Rectal smooth muscle tissue (tissue), 1 donor: ENCODE measurements around the gene NKAP.
"Not testable (repeated sequence)": the region's sequence is repeated elsewhere in the genome, so short reads cannot be mapped to it uniquely, and the experiment has no call there.

Source experiments
- H3K27ac ChIP-seq: one replicate; pipeline ENCODE4 v1.7.0; 2013; ENCODE audit warnings: low read depth, low read length, inconsistent platforms
- H3K27me3 ChIP-seq: one replicate; pipeline ENCODE4 v1.7.0; 2013; ENCODE audit warnings: low read length; ENCODE audit not compliant: control insufficient read depth, insufficient read depth
- H3K36me3 ChIP-seq: one replicate; pipeline ENCODE4 v1.7.0; 2013; ENCODE audit warnings: low read length; ENCODE audit not compliant: control insufficient read depth, insufficient read depth
- H3K4me1 ChIP-seq: one replicate; pipeline ENCODE4 v1.7.0; 2013; ENCODE audit warnings: low read length; ENCODE audit not compliant: control insufficient read depth, insufficient read depth
- H3K4me3 ChIP-seq: one replicate; pipeline ENCODE4 v1.7.0; 2013; ENCODE audit warnings: low read length
- H3K9ac ChIP-seq: one replicate; pipeline ENCODE4 v1.7.0; 2013; ENCODE audit warnings: low read length

Gene NKAP

DNA sequence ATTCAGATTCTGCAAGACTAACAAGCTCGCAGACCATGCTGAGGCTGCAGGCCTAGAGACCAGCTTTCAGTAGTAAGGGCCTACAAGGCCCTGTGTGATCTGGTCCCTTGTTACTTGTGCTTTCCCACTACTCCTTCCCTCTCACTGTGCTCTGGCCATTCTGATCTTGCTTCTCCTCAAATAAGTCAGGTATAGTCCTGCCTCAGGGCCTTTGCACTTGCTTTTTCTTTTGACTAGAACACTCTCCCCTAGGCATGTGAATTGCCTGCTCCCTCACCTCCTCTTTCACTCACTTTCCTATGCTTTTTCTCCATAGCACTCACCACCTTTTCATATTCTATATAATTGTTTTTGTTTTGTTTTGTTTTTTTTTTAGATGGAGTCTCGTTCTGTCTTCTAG, 25.7 kb downstream of the NKAP start:
- H3K36me3 ChIP-seq = no peaks in the 10 kb centered on the region
- H3K9ac ChIP-seq = no peak overlapping the region
- no peaks in the 10 kb centered on the region for H3K27me3 ChIP-seq
- no peak overlapping the region for H3K27ac ChIP-seq
- H3K4me1 ChIP-seq = no peaks in the 10 kb centered on the region
- no peak overlapping the region for H3K4me3 ChIP-seq

- no peaks in the 10 kb centered on the region for H3K36me3 ChIP-seq
These were observed 27.2 kb downstream of the NKAP start for GRCh38 chrX:119916310-119916709.

GRCh38 chrX:119900976-119901375, 42.6 kb downstream of the NKAP start:
- Histone ChIP-seq H3K27me3 (no peaks in the 10 kb centered on the region), H3K36me3 (no peaks in the 10 kb centered on the region), H3K4me3 (no peak overlapping the region), H3K9ac (no peak overlapping the region), H3K4me1 (no peaks in the 10 kb centered on the region), H3K27ac (no peak overlapping the region)

More at GRCh38 chrX:119916310-119916709, 27.2 kb downstream of the NKAP start:
- H3K27ac ChIP-seq = no peak overlapping the region
- H3K27me3 ChIP-seq = no peaks in the 10 kb centered on the region
- no peaks in the 10 kb centered on the region for H3K4me1 ChIP-seq
- H3K9ac ChIP-seq = no peak overlapping the region
- H3K4me3 ChIP-seq = no peak overlapping the region

DNA sequence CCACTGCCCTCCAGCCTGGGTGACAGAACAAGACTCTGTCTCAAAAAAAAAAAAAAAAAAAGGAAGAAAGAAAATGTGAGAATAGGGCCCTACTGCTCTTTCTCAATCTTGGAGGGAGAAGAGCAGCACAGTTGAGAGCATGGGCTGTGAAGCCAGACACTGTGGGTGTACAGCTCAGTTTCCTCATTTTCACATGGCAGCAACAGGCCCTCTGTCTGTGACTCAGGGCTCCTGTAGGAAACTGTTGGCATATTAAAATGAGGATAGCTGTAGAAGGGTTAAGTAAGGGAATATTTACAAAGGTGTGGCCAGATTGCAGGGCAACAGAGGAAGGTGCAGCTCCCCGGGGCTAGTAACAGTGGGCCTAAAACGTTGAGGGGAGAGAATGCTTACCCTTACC, 44.4 kb downstream of the NKAP start:
- Histone ChIP-seq H3K9ac (no peak overlapping the region), H3K27me3 (no peaks in the 10 kb centered on the region), H3K4me1 (no peaks in the 10 kb centered on the region), H3K4me3 (no peak overlapping the region), H3K27ac (no peak overlapping the region), H3K36me3 (no peaks in the 10 kb centered on the region)

DNA sequence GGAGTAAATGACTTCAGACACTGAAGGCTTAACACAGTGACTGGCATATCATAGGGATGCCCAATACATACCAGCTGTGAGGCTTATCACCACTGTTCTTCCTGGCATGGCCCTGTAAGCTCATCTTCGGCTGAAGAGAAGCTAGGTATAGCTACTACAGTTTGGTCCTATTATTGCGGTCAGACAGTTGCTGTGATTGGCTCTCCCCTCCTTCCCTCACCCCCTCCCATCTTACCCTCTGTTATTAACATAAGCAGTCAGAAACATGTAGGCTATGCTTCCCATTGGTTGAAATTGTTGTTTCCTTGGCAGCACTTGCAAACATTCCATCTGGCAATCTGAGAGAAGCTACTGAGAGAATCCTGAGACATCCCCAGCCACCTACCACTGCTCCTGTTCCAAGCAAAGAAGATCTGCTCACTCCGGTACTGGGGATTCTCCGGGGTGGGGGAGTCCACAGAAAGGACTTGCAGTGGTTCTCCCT, 47.7 kb downstream of the NKAP start, which contains the start of gene AKAP14:
TSS of gene AKAP14 (plus strand) at position 51 of the 484 bp plus-strand sequence. CDS start 7,331 bp downstream, outside the sequence.
- Histone ChIP-seq H3K4me1 (no peaks in the 10 kb centered on the region), H3K36me3 (no peaks in the 10 kb centered on the region), H3K27ac (no peak within 1 kb of the TSS), H3K9ac (no peak within 1 kb of the TSS), H3K4me3 (no peak within 1 kb of the TSS), H3K27me3 (no peaks in the 10 kb centered on the region)

GRCh38 chrX:119891961-119892692, 51.4 kb downstream of the NKAP start:
- not testable (repeated sequence) for H3K9ac ChIP-seq, H3K27ac ChIP-seq, H3K36me3 ChIP-seq, H3K4me1 ChIP-seq, H3K4me3 ChIP-seq, H3K27me3 ChIP-seq

GRCh38 chrX:119890626-119891025, 52.9 kb downstream of the NKAP start:
- H3K27ac ChIP-seq, H3K4me3 ChIP-seq, H3K36me3 ChIP-seq, H3K27me3 ChIP-seq, H3K9ac ChIP-seq, H3K4me1 ChIP-seq: not testable (repeated sequence)

- Histone ChIP-seq H3K36me3 (no peaks in the 10 kb centered on the region), H3K4me3 (peak overlapping the region; percentile 32), H3K27ac (no peak overlapping the region), H3K27me3 (peaks cover 3% of the 10 kb centered on the region), H3K9ac (no peak overlapping the region), H3K4me1 (no peaks in the 10 kb centered on the region)
These were observed 55.7 kb downstream of the NKAP start for GRCh38 chrX:119887721-119888425.

GRCh38 chrX:119885554-119886428, 57.8 kb downstream of the NKAP start:
- H3K36me3 ChIP-seq = no peaks in the 10 kb centered on the region
- H3K4me1 ChIP-seq = no peaks in the 10 kb centered on the region
- H3K27me3 ChIP-seq = peaks cover 3% of the 10 kb centered on the region
- H3K9ac ChIP-seq = no peak overlapping the region
- peak overlapping the region; percentile 40 for H3K4me3 ChIP-seq
- no peak overlapping the region for H3K27ac ChIP-seq

- no peaks in the 10 kb centered on the region for H3K27me3 ChIP-seq
- no peak overlapping the region for H3K4me3 ChIP-seq
- H3K4me1 ChIP-seq = no peaks in the 10 kb centered on the region
- H3K27ac ChIP-seq = no peak overlapping the region
- H3K9ac ChIP-seq = no peak overlapping the region
- no peaks in the 10 kb centered on the region for H3K36me3 ChIP-seq
These were observed 62.8 kb downstream of the NKAP start for GRCh38 chrX:119880552-119881437.

DNA sequence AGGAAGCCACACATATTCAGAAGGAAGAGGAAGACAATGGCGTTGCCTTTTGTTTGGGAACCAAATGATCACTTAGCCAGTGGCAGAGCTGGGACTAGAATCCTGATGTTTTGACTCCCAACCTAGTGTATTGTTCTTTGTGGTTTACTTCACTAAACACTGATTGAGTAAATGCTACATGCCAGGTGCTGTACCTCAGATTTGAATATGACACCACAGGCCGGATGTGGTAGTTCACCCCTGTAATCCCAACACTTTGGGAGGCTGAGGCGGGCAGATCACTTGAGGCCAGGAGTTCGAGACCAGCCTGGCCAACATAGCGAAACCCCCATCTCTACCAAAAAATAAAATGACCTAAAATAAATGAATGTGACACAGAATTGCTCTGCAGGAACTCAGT, 63.5 kb downstream of the NKAP start:
- Histone ChIP-seq H3K9ac (no peak overlapping the region), H3K27ac (no peak overlapping the region), H3K36me3 (no peaks in the 10 kb centered on the region), H3K4me1 (no peaks in the 10 kb centered on the region), H3K4me3 (no peak overlapping the region), H3K27me3 (no peaks in the 10 kb centered on the region)
